Activated CD4-positive, alpha-beta T cell treated with anti-CD3 and anti-CD28 coated beads, Interleukin-2, amount 10 ng/mL, durations not matched to agents 7 days and 5 days (primary cell): ENCODE data around the gene TMEM125. TPM values are rescaled to one million over a fixed set of nuclear protein-coding genes. Genes with fewer than 3 reads are reported as not detected.

Experiments
- CTCF ChIA-PET: fragments of 350-600 bp; sonication (Branson Sonifier 250); formaldehyde crosslinking; loops from one replicate; lab custom pipeline; 2021; ENCODE audit warnings: antibody characterized with exemption; lab: Charles Lee
- POLR2A ChIA-PET: fragments of 350-600 bp; sonication (Branson Sonifier 250); formaldehyde crosslinking; loops from one replicate; lab custom pipeline; 2021; ENCODE audit warnings: antibody characterized with exemption; lab: Charles Lee
- DNase-seq: peaks from one replicate; pipeline ENCODE4 v3.0.0-alpha.2; 2020
- H3K27ac Mint-ChIP-seq: one replicate; pipeline ENCODE4 v1.8.0; 2021; ENCODE audit warnings: mild to moderate bottlenecking, moderate library complexity, mixed read lengths
- H3K27me3 Mint-ChIP-seq: one replicate; pipeline ENCODE4 v1.8.0; 2021; ENCODE audit warnings: mixed read lengths
- H3K36me3 Mint-ChIP-seq: one replicate; pipeline ENCODE4 v1.8.0; 2021; ENCODE audit warnings: low read depth, mixed read lengths
- H3K4me1 Mint-ChIP-seq: one replicate; pipeline ENCODE4 v1.8.0; 2021; ENCODE audit warnings: mixed read lengths
- H3K4me3 Mint-ChIP-seq: one replicate; pipeline ENCODE4 v1.8.0; 2021; ENCODE audit warnings: mild to moderate bottlenecking, moderate library complexity, mixed read lengths
- H3K9me3 Mint-ChIP-seq: one replicate; pipeline ENCODE4 v1.8.0; 2021; ENCODE audit warnings: mixed read lengths
- total RNA-seq, 2 experiments: library from RNA; stranded (reverse); gene quantifications; one replicate each; pipeline ENCODE4 v1.2.3, GENCODE V29; 2021

TMEM125 gene
- total RNA-seq, 2 experiments from 2014 or later: not detected

- no peaks in the 10 kb centered on the region for H3K4me1 Mint-ChIP-seq
- ChIA-PET POLR2A (no interaction called here), CTCF (interaction anchor here (1.0 kb wide), 1 partner anchor 30 kb away, joined by 3 read pairs; no protein-coding TSS in a partner anchor)
- H3K27me3 Mint-ChIP-seq: no peaks in the 10 kb centered on the region
- no peaks in the 10 kb centered on the region for H3K9me3 Mint-ChIP-seq
- no peaks in the 10 kb centered on the region for H3K36me3 Mint-ChIP-seq
- no peak overlapping the region for H3K4me3 Mint-ChIP-seq
- no peak overlapping the region for H3K27ac Mint-ChIP-seq
- no peak for DNase-seq
Observed at GRCh38 chr1:43305461-43305860, 35.7 kb downstream of the TMEM125 start.

- ChIA-PET POLR2A (no interaction called here), CTCF (interaction anchor here (1.0 kb wide), 1 partner anchor 29 kb away, joined by 3 read pairs; no protein-coding TSS in a partner anchor)
- H3K9me3 Mint-ChIP-seq: no peaks in the 10 kb centered on the region
- H3K27ac Mint-ChIP-seq: no peak overlapping the region
- no peaks in the 10 kb centered on the region for H3K4me1 Mint-ChIP-seq
- H3K36me3 Mint-ChIP-seq: no peaks in the 10 kb centered on the region
- DNase-seq: no peak
- H3K4me3 Mint-ChIP-seq: no peak overlapping the region
- no peaks in the 10 kb centered on the region for H3K27me3 Mint-ChIP-seq
Observed at GRCh38 chr1:43305926-43306687, 36.3 kb downstream of the TMEM125 start.

- H3K27me3 Mint-ChIP-seq: no peaks in the 10 kb centered on the region
- DNase-seq: no peak
- H3K4me3 Mint-ChIP-seq: no peak overlapping the region
- no peak overlapping the region for H3K27ac Mint-ChIP-seq
- H3K9me3 Mint-ChIP-seq: no peaks in the 10 kb centered on the region
- H3K4me1 Mint-ChIP-seq: no peaks in the 10 kb centered on the region
- no peaks in the 10 kb centered on the region for H3K36me3 Mint-ChIP-seq
- CTCF ChIA-PET: no interaction called here
- POLR2A ChIA-PET: no interaction called here
Observed at GRCh38 chr1:43306688-43307457, 37.1 kb downstream of the TMEM125 start.

GRCh38 chr1:43307458-43308158 lies 37.8 kb downstream of the TMEM125 start:
- H3K9me3 Mint-ChIP-seq: no peaks in the 10 kb centered on the region
- CTCF ChIA-PET: interaction anchor here (1.1 kb wide), 1 partner anchor 26 kb away, joined by 3 read pairs; no protein-coding TSS in a partner anchor
- no peaks in the 10 kb centered on the region for H3K4me1 Mint-ChIP-seq
- no peaks in the 10 kb centered on the region for H3K36me3 Mint-ChIP-seq
- no peak overlapping the region for H3K27ac Mint-ChIP-seq
- no peak overlapping the region for H3K4me3 Mint-ChIP-seq
- DNase-seq: no peak
- no peaks in the 10 kb centered on the region for H3K27me3 Mint-ChIP-seq
- POLR2A ChIA-PET: no interaction called here

DNA sequence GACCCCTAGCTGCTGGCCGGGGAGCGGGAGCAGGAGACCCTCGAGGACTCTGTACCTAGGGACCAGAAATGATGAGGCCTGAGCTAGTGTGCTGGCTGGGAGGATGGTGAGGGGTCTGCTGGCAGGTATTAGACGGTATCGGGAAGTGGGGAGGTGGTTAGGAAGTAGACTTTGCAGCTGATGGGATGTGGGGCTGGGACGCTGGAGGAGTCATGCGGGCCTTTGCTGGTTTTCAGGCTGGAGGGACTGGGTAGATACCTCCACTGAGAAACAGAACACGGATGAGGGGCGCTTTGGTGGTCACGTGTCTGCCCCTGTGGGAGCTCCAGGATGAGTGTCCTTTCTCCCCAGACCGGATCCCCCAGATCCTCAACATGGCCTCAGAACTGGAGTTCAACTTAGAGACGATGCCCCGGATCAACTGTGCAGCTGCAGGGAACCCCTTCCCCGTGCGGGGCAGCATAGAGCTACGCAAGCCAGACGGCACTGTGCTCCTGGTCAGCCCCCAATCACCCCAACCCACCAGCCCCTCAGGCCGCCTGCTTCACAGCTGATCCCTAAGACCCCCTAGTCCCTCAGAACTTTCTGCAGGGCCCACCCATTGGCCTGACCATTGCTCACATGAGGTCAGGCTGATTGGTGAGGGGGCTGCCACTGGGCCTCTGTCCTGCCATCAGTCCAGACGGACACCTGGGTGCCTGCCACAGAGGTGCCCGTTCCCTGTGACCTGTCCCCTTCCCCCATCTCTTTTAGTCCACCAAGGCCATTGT lies 39.0 kb downstream of the TMEM125 start:
- POLR2A ChIA-PET: no interaction called here
- H3K4me1 Mint-ChIP-seq: no peaks in the 10 kb centered on the region
- H3K4me3 Mint-ChIP-seq: no peak overlapping the region
- no peak for DNase-seq
- H3K27ac Mint-ChIP-seq: no peak overlapping the region
- no peaks in the 10 kb centered on the region for H3K9me3 Mint-ChIP-seq
- H3K27me3 Mint-ChIP-seq: no peaks in the 10 kb centered on the region
- no peaks in the 10 kb centered on the region for H3K36me3 Mint-ChIP-seq
- CTCF ChIA-PET: interaction anchor here (1.1 kb wide), 2 partner anchors 11 to 27 kb away, joined by 3 to 4 read pairs; no protein-coding TSS in a partner anchor

DNA sequence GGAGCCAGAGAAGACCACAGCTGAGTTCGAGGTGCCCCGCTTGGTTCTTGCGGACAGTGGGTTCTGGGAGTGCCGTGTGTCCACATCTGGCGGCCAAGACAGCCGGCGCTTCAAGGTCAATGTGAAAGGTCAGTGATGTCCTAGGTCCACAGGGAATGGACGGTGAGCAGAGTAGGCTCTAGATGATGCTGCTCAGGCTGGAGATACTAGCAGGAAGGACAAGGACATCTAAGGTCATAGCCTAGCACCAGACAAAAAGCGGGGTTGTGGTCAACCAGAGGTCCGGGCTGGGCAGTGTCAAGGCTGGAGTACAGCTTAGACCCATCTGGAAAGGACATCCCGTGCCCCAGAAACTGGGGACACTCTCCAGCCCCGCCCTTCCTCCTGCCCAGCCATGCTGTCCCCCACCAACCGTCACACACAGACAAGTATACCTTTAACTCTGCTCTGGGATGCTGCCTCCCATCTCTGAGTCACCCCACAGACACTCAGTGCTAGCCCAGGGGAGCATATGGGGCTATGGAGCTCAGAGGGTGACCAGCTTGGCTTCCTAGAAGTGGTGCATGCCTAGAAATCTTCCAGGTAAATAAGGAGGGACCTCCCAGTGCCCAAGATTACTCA lies 39.7 kb downstream of the TMEM125 start:
- no peak for DNase-seq
- Mint-ChIP-seq H3K4me1 (no peaks in the 10 kb centered on the region), H3K27ac (no peak overlapping the region), H3K36me3 (no peaks in the 10 kb centered on the region), H3K4me3 (no peak overlapping the region), H3K27me3 (no peaks in the 10 kb centered on the region), H3K9me3 (no peaks in the 10 kb centered on the region)
- CTCF ChIA-PET: interaction anchor here (1.1 kb wide), 1 partner anchor 11 kb away, joined by 4 read pairs; no protein-coding TSS in a partner anchor
- POLR2A ChIA-PET: no interaction called here

DNA sequence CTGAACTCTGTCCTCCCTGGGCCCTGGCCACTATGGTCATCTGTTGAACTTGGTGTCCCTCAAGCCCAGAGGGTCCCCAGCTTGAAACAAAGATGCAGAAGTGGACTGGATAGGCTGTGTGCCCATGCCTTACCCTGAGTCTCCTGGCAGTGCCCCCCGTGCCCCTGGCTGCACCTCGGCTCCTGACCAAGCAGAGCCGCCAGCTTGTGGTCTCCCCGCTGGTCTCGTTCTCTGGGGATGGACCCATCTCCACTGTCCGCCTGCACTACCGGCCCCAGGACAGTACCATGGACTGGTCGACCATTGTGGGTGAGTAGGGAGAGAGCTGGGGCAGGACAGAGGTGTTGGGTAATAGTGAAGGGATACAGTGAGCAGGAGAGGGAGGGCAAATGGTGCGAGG lies 41.7 kb downstream of the TMEM125 start:
- no peaks in the 10 kb centered on the region for H3K27me3 Mint-ChIP-seq
- H3K4me3 Mint-ChIP-seq: no peak overlapping the region
- no peak for DNase-seq
- ChIA-PET CTCF (interaction anchor here (2.3 kb wide), 1 partner anchor 18 kb away, joined by 7 read pairs; no protein-coding TSS in a partner anchor), POLR2A (no interaction called here)
- no peaks in the 10 kb centered on the region for H3K4me1 Mint-ChIP-seq
- H3K36me3 Mint-ChIP-seq: no peaks in the 10 kb centered on the region
- H3K27ac Mint-ChIP-seq: no peak overlapping the region
- no peaks in the 10 kb centered on the region for H3K9me3 Mint-ChIP-seq

DNA sequence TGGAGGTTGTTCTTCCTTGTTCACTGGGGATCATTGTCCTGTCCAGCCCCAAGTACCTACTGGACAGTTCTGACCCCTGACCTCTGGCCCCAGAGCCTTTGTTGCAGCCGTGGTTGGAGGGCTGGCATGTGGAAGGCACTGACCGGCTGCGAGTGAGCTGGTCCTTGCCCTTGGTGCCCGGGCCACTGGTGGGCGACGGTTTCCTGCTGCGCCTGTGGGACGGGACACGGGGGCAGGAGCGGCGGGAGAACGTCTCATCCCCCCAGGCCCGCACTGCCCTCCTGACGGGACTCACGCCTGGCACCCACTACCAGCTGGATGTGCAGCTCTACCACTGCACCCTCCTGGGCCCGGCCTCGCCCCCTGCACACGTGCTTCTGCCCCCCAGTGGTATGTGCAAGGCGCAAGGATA lies 42.4 kb downstream of the TMEM125 start:
- H3K27ac Mint-ChIP-seq: no peak overlapping the region
- ChIA-PET CTCF (interaction anchor here (2.3 kb wide), 1 partner anchor 17 kb away, joined by 7 read pairs; no protein-coding TSS in a partner anchor), POLR2A (no interaction called here)
- no peaks in the 10 kb centered on the region for H3K36me3 Mint-ChIP-seq
- no peaks in the 10 kb centered on the region for H3K4me1 Mint-ChIP-seq
- no peaks in the 10 kb centered on the region for H3K27me3 Mint-ChIP-seq
- no peaks in the 10 kb centered on the region for H3K9me3 Mint-ChIP-seq
- DNase-seq: no peak
- H3K4me3 Mint-ChIP-seq: no peak overlapping the region

DNA sequence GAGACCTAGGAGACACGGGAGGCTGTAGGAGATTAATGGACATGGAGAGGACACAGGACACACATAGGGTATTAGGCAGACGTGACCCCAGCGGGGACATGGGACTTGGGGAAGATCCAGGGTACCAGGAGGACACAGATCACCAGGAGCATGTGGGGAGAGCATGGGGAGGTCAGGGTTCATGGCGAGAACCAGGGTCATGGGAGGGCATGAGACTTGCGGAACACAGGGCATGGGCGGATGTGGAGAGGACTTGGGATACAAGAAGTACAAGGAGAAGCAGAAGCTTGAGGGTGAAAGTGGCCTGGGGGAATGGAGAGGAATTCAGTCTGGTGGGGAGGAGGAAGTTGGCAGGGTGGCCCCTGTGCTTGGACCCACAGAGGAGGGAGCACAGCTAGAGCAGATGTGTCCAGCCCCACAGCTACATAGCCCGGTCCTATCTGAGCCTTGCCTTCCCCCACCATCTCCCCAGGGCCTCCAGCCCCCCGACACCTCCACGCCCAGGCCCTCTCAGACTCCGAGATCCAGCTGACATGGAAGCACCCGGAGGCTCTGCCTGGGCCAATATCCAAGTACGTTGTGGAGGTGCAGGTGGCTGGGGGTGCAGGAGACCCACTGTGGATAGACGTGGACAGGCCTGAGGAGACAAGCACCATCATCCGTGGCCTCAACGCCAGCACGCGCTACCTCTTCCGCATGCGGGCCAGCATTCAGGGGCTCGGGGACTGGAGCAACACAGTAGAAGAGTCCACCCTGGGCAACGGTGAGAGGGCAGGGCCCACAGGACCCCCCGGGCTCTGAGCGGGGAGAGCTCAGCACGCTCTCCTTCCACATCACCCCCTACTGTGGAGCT lies 43.1 kb downstream of the TMEM125 start:
- H3K9me3 Mint-ChIP-seq: no peaks in the 10 kb centered on the region
- no peaks in the 10 kb centered on the region for H3K4me1 Mint-ChIP-seq
- no peak overlapping the region for H3K4me3 Mint-ChIP-seq
- ChIA-PET CTCF (interaction anchor here (2.3 kb wide), 1 partner anchor 16 kb away, joined by 7 read pairs; no protein-coding TSS in a partner anchor), POLR2A (no interaction called here)
- H3K27me3 Mint-ChIP-seq: no peaks in the 10 kb centered on the region
- DNase-seq: no peak
- H3K27ac Mint-ChIP-seq: no peak overlapping the region
- no peaks in the 10 kb centered on the region for H3K36me3 Mint-ChIP-seq

DNA sequence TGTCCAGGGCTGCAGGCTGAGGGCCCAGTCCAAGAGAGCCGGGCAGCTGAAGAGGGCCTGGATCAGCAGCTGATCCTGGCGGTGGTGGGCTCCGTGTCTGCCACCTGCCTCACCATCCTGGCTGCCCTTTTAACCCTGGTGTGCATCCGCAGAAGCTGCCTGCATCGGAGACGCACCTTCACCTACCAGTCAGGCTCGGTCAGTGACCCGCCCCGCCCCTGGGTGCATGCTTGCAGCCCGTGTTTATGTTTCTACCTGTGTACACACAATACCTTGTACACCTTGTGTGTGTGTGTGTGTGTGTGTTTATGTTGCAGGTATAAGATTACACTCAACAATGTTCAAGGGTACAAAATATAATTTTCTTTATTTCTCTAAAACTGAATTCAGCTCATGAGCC lies 44.0 kb downstream of the TMEM125 start:
- no peaks in the 10 kb centered on the region for H3K27me3 Mint-ChIP-seq
- H3K36me3 Mint-ChIP-seq: no peaks in the 10 kb centered on the region
- no peak for DNase-seq
- ChIA-PET CTCF (no interaction called here), POLR2A (no interaction called here)
- no peak overlapping the region for H3K27ac Mint-ChIP-seq
- H3K4me1 Mint-ChIP-seq: no peaks in the 10 kb centered on the region
- H3K4me3 Mint-ChIP-seq: no peak overlapping the region
- no peaks in the 10 kb centered on the region for H3K9me3 Mint-ChIP-seq

DNA sequence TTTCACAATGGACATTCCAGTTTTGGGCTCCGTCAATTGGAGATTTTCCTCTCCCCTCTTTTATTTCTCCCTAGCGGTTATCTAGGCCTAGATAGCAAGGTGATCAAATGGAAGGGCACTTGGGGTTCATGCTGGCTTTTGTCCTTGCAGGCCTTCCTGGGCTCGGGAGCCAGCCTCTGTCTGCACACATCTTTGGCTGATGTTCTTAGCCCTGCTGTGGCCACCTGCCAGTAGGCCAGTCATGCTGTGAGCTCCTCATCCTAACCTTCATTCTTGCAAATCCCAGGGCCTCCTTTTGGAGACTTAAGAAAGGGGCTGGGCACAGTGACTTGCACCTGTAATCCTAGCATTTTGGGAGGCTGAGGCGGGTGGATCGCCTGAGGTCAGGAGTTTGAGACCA lies 44.5 kb downstream of the TMEM125 start:
- Mint-ChIP-seq H3K36me3 (no peaks in the 10 kb centered on the region), H3K4me1 (no peaks in the 10 kb centered on the region), H3K4me3 (no peak overlapping the region), H3K9me3 (no peaks in the 10 kb centered on the region), H3K27me3 (no peaks in the 10 kb centered on the region), H3K27ac (no peak overlapping the region)
- ChIA-PET POLR2A (no interaction called here), CTCF (no interaction called here)
- DNase-seq: no peak
